ENCODE data around the gene MARCOL.

The MARCOL gene

GRCh38 chr5:148238418-148238794, at the start of gene MARCOL:
TSS of gene MARCOL (plus strand) at chr5:148238525. CDS start at chr5:148238598, 73 bp downstream.
- DNase-seq: no peak

- no peak for DNase-seq
Measured at GRCh38 chr5:148191010-148191409, 47.3 kb upstream of the MARCOL start.

GRCh38 chr5:148193202-148193601, 45.1 kb upstream of the MARCOL start:
- DNase-seq: no peak

- no peak for DNase-seq
Measured at GRCh38 chr5:148201151-148201550, 37.2 kb upstream of the MARCOL start.

GRCh38 chr5:148202531-148203203, 35.7 kb upstream of the MARCOL start, which contains the start of gene SPINK6:
TSS of gene SPINK6 (plus strand) at chr5:148203042. CDS start at chr5:148203097, 55 bp downstream.
- no peak for DNase-seq

GRCh38 chr5:148205044-148205806, 33.1 kb upstream of the MARCOL start:
- no peak for DNase-seq

- DNase-seq: no peak
Measured at GRCh38 chr5:148205865-148206264, 32.5 kb upstream of the MARCOL start.

- DNase-seq: no peak
Measured at GRCh38 chr5:148206620-148207019, 31.7 kb upstream of the MARCOL start.

- DNase-seq: no peak
Measured at GRCh38 chr5:148208226-148208625, 30.1 kb upstream of the MARCOL start.

- DNase-seq: no peak
Measured at GRCh38 chr5:148209151-148209770, 29.1 kb upstream of the MARCOL start.

- no peak for DNase-seq
Measured at GRCh38 chr5:148214665-148215185, 23.6 kb upstream of the MARCOL start.

- DNase-seq: no peak
Measured at GRCh38 chr5:148221508-148221907, 16.8 kb upstream of the MARCOL start.

- DNase-seq: no peak
Measured at GRCh38 chr5:148224117-148224742, 14.1 kb upstream of the MARCOL start.

- no peak for DNase-seq
Measured at GRCh38 chr5:148228392-148228984, 9.8 kb upstream of the MARCOL start.

- DNase-seq: no peak
Measured at GRCh38 chr5:148229840-148230239, 8.5 kb upstream of the MARCOL start.

- DNase-seq: no peak
Measured at GRCh38 chr5:148230240-148230639, 8.1 kb upstream of the MARCOL start.

- DNase-seq: no peak
Measured at GRCh38 chr5:148237785-148238417, 424 bp upstream of the MARCOL start.

GRCh38 chr5:148248894-148249293, 10.6 kb downstream of the MARCOL start:
- no peak for DNase-seq

GRCh38 chr5:148255456-148255855, 17.1 kb downstream of the MARCOL start:
- no peak for DNase-seq

- DNase-seq: no peak
Measured at GRCh38 chr5:148259288-148259687, 21.0 kb downstream of the MARCOL start.

GRCh38 chr5:148261221-148261620, 22.9 kb downstream of the MARCOL start:
- DNase-seq: no peak

GRCh38 chr5:148267962-148268361, 29.6 kb downstream of the MARCOL start:
- no peak for DNase-seq
